HUES64 (cell line): ENCODE results near the gene IGLL1.
"Not testable (repeated sequence)": the region's sequence is repeated elsewhere in the genome, so short reads cannot be mapped to it uniquely, and the experiment has no call there.

Experiments used
- H3K27ac ChIP-seq: 2 replicates; pipeline ENCODE4 v1.7.0; 2013; ENCODE audit warnings: low read depth, low read length, inconsistent platforms
- H3K27me3 ChIP-seq: 2 replicates; pipeline ENCODE4 v1.6.1; 2013; ENCODE audit warnings: mild to moderate bottlenecking, low read length; ENCODE audit not compliant: insufficient read depth
- H3K36me3 ChIP-seq: 2 replicates; pipeline ENCODE4 v1.6.1; 2013; ENCODE audit warnings: mild to moderate bottlenecking, low read length; ENCODE audit not compliant: insufficient read depth
- H3K4me1 ChIP-seq: 2 replicates; pipeline ENCODE4 v1.6.1; 2013; ENCODE audit warnings: mild to moderate bottlenecking, low read length, moderate library complexity; ENCODE audit not compliant: insufficient read depth
- H3K4me3 ChIP-seq: 2 replicates; pipeline ENCODE4 v1.5.1; 2013; ENCODE audit warnings: mild to moderate bottlenecking, low read length, moderate library complexity
- H3K9ac ChIP-seq: 2 replicates; pipeline ENCODE4 v1.6.1; 2013; ENCODE audit warnings: mild to moderate bottlenecking, low read depth, low read length
- H3K9me3 ChIP-seq: 2 replicates; pipeline ENCODE4 v1.6.1; 2013; ENCODE audit warnings: low read depth, low read length; ENCODE audit not compliant: insufficient read depth
- WGBS: fragments of 150-250, 120-280 bp; methylation state at CpG from one replicate; pipeline ENCODE4 v1.1.7; 2013; ENCODE audit warnings: missing lambda C conversion rate; 5-methylcytosine and 5-hydroxymethylcytosine counted together

The IGLL1 gene

GRCh38 chr22:23548501-23549197 is 31.4 kb downstream of the IGLL1 start:
- Histone ChIP-seq H3K36me3 (peaks cover 4% of the 10 kb centered on the region; the same call in 1 of the 2 replicates), H3K27ac (no peak overlapping the region), H3K4me3 (no peak overlapping the region), H3K9ac (no peak overlapping the region), H3K4me1 (no peaks in the 10 kb centered on the region), H3K27me3 (no peaks in the 10 kb centered on the region), H3K9me3 (no peaks in the 10 kb centered on the region)
- WGBS = 77% methylated on average over 8 of the region's 8 CpGs

GRCh38 chr22:23547818-23548500 is 32.1 kb downstream of the IGLL1 start:
- Histone ChIP-seq H3K27ac (no peak overlapping the region), H3K36me3 (peaks cover 4% of the 10 kb centered on the region; the same call in 1 of the 2 replicates), H3K9ac (no peak overlapping the region), H3K4me3 (no peak overlapping the region), H3K4me1 (no peaks in the 10 kb centered on the region), H3K27me3 (no peaks in the 10 kb centered on the region), H3K9me3 (no peaks in the 10 kb centered on the region)
- 92% methylated on average over 9 of the region's 10 CpGs for WGBS

- WGBS = 88% methylated on average over 5 of the region's 5 CpGs
- not testable (repeated sequence) for H3K27me3 ChIP-seq, H3K9ac ChIP-seq, H3K4me3 ChIP-seq, H3K9me3 ChIP-seq, H3K4me1 ChIP-seq, H3K36me3 ChIP-seq, H3K27ac ChIP-seq
These were observed 32.7 kb downstream of the IGLL1 start for GRCh38 chr22:23547382-23547781.

- Histone ChIP-seq H3K36me3 (peaks cover 4% of the 10 kb centered on the region; the same call in 1 of the 2 replicates), H3K9me3 (no peaks in the 10 kb centered on the region), H3K4me1 (no peaks in the 10 kb centered on the region), H3K27ac (no peak overlapping the region), H3K4me3 (no peak overlapping the region), H3K27me3 (no peaks in the 10 kb centered on the region), H3K9ac (no peak overlapping the region)
- 100% methylated on average over 2 of the region's 2 CpGs for WGBS
These were observed 35.2 kb downstream of the IGLL1 start for GRCh38 chr22:23544852-23545251.

GRCh38 chr22:23543506-23544000 is 36.5 kb downstream of the IGLL1 start:
- not testable (repeated sequence) for H3K4me3 ChIP-seq, H3K27ac ChIP-seq, H3K9ac ChIP-seq, H3K9me3 ChIP-seq, H3K27me3 ChIP-seq, H3K4me1 ChIP-seq, H3K36me3 ChIP-seq
- WGBS = 80% methylated on average over 1 of the region's 1 CpG

- no peak overlapping the region for H3K4me3 ChIP-seq
These were observed 37.2 kb downstream of the IGLL1 start for GRCh38 chr22:23542933-23543332.

GRCh38 chr22:23542391-23542790 is 37.7 kb downstream of the IGLL1 start:
- not testable (repeated sequence) for H3K36me3 ChIP-seq, H3K9ac ChIP-seq, H3K4me3 ChIP-seq, H3K27ac ChIP-seq, H3K27me3 ChIP-seq, H3K9me3 ChIP-seq
- 71% methylated on average over 3 of the region's 3 CpGs for WGBS
- H3K4me1 ChIP-seq = peaks cover 17% of the 10 kb centered on the region

More at GRCh38 chr22:23542933-23543332, 37.2 kb downstream of the IGLL1 start:
- 97% methylated on average over 5 of the region's 5 CpGs for WGBS
- Histone ChIP-seq H3K9me3 (no peaks in the 10 kb centered on the region), H3K4me1 (peaks cover 11% of the 10 kb centered on the region; the same call in 1 of the 2 replicates), H3K36me3 (peaks cover 4% of the 10 kb centered on the region; the same call in 1 of the 2 replicates), H3K27me3 (0 out of 2 replicates have a peak, but pooled peaks cover under 1% of the 10 kb centered on the region), H3K27ac (no peak overlapping the region), H3K9ac (no peak overlapping the region)

GRCh38 chr22:23541849-23542281 is 38.2 kb downstream of the IGLL1 start:
- 29% methylated on average over 6 of the region's 7 CpGs for WGBS

GRCh38 chr22:23540837-23541236 is 39.3 kb downstream of the IGLL1 start:
- H3K36me3 ChIP-seq, H3K9me3 ChIP-seq, H3K27ac ChIP-seq, H3K4me3 ChIP-seq, H3K9ac ChIP-seq: not testable (repeated sequence)
- 92% methylated on average over 4 of the region's 5 CpGs for WGBS
- Histone ChIP-seq H3K4me1 (peaks cover 26% of the 10 kb centered on the region), H3K27me3 (peaks cover 12% of the 10 kb centered on the region; the same call in 1 of the 2 replicates)

More at GRCh38 chr22:23541849-23542281, 38.2 kb downstream of the IGLL1 start:
- H3K4me3 ChIP-seq, H3K27ac ChIP-seq, H3K36me3 ChIP-seq, H3K9me3 ChIP-seq, H3K9ac ChIP-seq: not testable (repeated sequence)
- peaks cover 11% of the 10 kb centered on the region; the same call in 1 of the 2 replicates for H3K27me3 ChIP-seq
- H3K4me1 ChIP-seq = peaks cover 22% of the 10 kb centered on the region

- not testable (repeated sequence) for H3K36me3 ChIP-seq, H3K9me3 ChIP-seq, H3K27ac ChIP-seq, H3K9ac ChIP-seq, H3K4me3 ChIP-seq
- 16% methylated on average over 2 of the region's 7 CpGs for WGBS
- Histone ChIP-seq H3K4me1 (peaks cover 36% of the 10 kb centered on the region), H3K27me3 (peaks cover 12% of the 10 kb centered on the region; the same call in 1 of the 2 replicates)
These were observed 40.3 kb downstream of the IGLL1 start for GRCh38 chr22:23539839-23540198.

GRCh38 chr22:23539135-23539838 is 40.8 kb downstream of the IGLL1 start:
- Histone ChIP-seq H3K36me3 (no peaks in the 10 kb centered on the region), H3K27me3 (peaks cover 12% of the 10 kb centered on the region; the same call in 1 of the 2 replicates), H3K9ac (no peak overlapping the region), H3K27ac (no peak overlapping the region), H3K4me3 (no peak overlapping the region; the same call in 1 of the 2 replicates), H3K4me1 (peaks cover 41% of the 10 kb centered on the region), H3K9me3 (no peaks in the 10 kb centered on the region)
- WGBS = 32% methylated on average over 21 of the region's 21 CpGs
